Measurements from ENCODE around the gene RBPJ.

Gene RBPJ

GRCh38 chr4:26452565-26453531 is 132.0 kb downstream of the RBPJ start:
- TF ChIP-seq ZNF274 (IDR thresholded peaks at IDR 0.05; ENCODE audit: low read depth, low read length), result no peak
- H3K4me3 ChIP-seq (ENCODE audit: low read length), result no peak overlapping the region

- H3K4me3 ChIP-seq (ENCODE audit: low read length), result no peak overlapping the region
- no peak for TF ChIP-seq ZNF274 (IDR thresholded peaks at IDR 0.05; ENCODE audit: low read depth, low read length)
Observed at GRCh38 chr4:26454961-26455360, 134.1 kb downstream of the RBPJ start.

- no peak overlapping the region for H3K4me3 ChIP-seq (ENCODE audit: low read length)
- no peak for TF ChIP-seq ZNF274 (IDR thresholded peaks at IDR 0.05; ENCODE audit: low read depth, low read length)
Observed at GRCh38 chr4:26455571-26455970, 134.8 kb downstream of the RBPJ start.

- H3K4me3 ChIP-seq (ENCODE audit: low read length), result no peak overlapping the region
- no peak for TF ChIP-seq ZNF274 (IDR thresholded peaks at IDR 0.05; ENCODE audit: low read depth, low read length)
Observed at GRCh38 chr4:26457412-26457811, 136.6 kb downstream of the RBPJ start.

GRCh38 chr4:26458157-26458561 is 137.3 kb downstream of the RBPJ start:
- no peak overlapping the region for H3K4me3 ChIP-seq (ENCODE audit: low read length)
- TF ChIP-seq ZNF274 (IDR thresholded peaks at IDR 0.05; ENCODE audit: low read depth, low read length), result no peak

- no peak overlapping the region for H3K4me3 ChIP-seq (ENCODE audit: low read length)
- TF ChIP-seq ZNF274 (IDR thresholded peaks at IDR 0.05; ENCODE audit: low read depth, low read length), result no peak
Observed at GRCh38 chr4:26459054-26459755, 138.4 kb downstream of the RBPJ start.

GRCh38 chr4:26459756-26460530 is 139.1 kb downstream of the RBPJ start:
- no peak for TF ChIP-seq ZNF274 (IDR thresholded peaks at IDR 0.05; ENCODE audit: low read depth, low read length)

GRCh38 chr4:26462874-26463273 is 142.1 kb downstream of the RBPJ start:
- no peak overlapping the region for H3K4me3 ChIP-seq (ENCODE audit: low read length)
- TF ChIP-seq ZNF274 (IDR thresholded peaks at IDR 0.05; ENCODE audit: low read depth, low read length), result no peak

More at GRCh38 chr4:26459756-26460530, 139.1 kb downstream of the RBPJ start:
- H3K4me3 ChIP-seq (ENCODE audit: low read length), result no peak overlapping the region

- no peak overlapping the region for H3K4me3 ChIP-seq (ENCODE audit: low read length)
- no peak for TF ChIP-seq ZNF274 (IDR thresholded peaks at IDR 0.05; ENCODE audit: low read depth, low read length)
Observed at GRCh38 chr4:26463386-26463785, 142.6 kb downstream of the RBPJ start.

- H3K4me3 ChIP-seq (ENCODE audit: low read length), result no peak overlapping the region
- TF ChIP-seq ZNF274 (IDR thresholded peaks at IDR 0.05; ENCODE audit: low read depth, low read length), result no peak
Observed at GRCh38 chr4:26464420-26465095, 143.7 kb downstream of the RBPJ start.

GRCh38 chr4:26466578-26467270 is 145.9 kb downstream of the RBPJ start:
- H3K4me3 ChIP-seq (ENCODE audit: low read length), result no peak overlapping the region
- no peak for TF ChIP-seq ZNF274 (IDR thresholded peaks at IDR 0.05; ENCODE audit: low read depth, low read length)

- no peak for TF ChIP-seq ZNF274 (IDR thresholded peaks at IDR 0.05; ENCODE audit: low read depth, low read length)
Observed at GRCh38 chr4:26467724-26468123, 146.9 kb downstream of the RBPJ start.

GRCh38 chr4:26468283-26468949 is 147.6 kb downstream of the RBPJ start:
- TF ChIP-seq ZNF274 (IDR thresholded peaks at IDR 0.05; ENCODE audit: low read depth, low read length), result no peak
- no peak overlapping the region for H3K4me3 ChIP-seq (ENCODE audit: low read length)

More at GRCh38 chr4:26467724-26468123, 146.9 kb downstream of the RBPJ start:
- no peak overlapping the region for H3K4me3 ChIP-seq (ENCODE audit: low read length)
